ENCODE measurements around the gene SIK2. TPM values are rescaled to one million over a fixed set of nuclear protein-coding genes. Genes with fewer than 3 reads are reported as not detected.

The SIK2 gene
- total and polyA plus RNA-seq, 4 experiments from 2014 or later = 0.04 to 13.8 (median 6.6) TPM

DNA sequence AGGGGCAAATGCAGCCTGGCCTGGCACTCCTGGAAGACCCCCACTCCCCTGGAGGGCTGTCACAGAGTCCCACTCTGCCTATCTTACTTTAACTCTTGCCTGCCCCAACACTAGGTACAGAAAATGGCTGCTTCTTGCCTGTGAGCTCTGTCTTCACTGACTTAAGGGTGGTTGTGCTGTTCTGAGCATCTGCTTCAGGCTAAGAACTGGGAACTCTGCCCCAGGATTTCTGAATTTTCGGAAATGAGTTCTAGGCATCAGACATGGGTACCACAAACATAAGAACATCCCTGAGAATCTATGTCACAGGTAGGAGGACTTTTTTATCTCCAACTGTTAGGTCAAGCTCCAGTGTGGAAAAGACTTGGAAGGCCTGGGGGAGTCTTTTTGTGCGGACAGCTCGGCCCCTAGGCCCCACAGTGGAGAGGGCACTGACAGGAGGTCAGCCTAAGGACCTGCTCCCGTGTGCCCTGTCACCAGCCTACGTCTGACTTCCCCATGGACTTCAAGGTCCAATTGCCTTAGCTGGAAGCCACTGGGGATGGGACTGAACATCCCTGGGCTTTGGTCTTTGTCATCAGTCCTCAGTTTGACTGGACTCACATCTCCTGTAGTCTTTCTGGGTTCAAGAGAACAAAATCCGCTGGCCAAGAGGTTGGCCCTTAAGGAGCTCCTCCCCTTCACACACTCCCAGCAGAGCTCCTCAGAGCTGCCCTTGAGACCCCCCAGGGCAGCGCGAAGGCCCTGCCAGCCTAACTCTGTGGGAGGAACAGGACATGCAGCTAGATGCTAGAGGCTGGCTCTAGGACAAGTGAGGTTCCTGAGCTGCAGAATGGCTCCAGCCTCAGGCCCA lies 132.1 kb downstream of the SIK2 start:
- DNase-seq = no peak
- no peaks in the 10 kb centered on the region for H3K27me3 ChIP-seq (ENCODE audit: insufficient read depth, low read length)
- ChIA-PET CTCF (ENCODE audit: partially characterized antibody) (interaction anchor here (1.2 kb wide), 1 partner anchor 31 kb away, joined by 4 read pairs; no protein-coding TSS in a partner anchor), POLR2A (ENCODE audit: partially characterized antibody) (no interaction called here)
- H3K27ac Mint-ChIP-seq = peak overlapping the region in 2 of 7 donors; percentile 47 to 88
- H3K27me3 Mint-ChIP-seq = no peaks in the 10 kb centered on the region
- peaks cover 5% of the 10 kb centered on the region for H3K36me3 ChIP-seq (ENCODE audit: insufficient read depth, low read length)
- no peak overlapping the region for H3K27ac ChIP-seq (ENCODE audit: low read depth, low read length)
- H3K4me3 ChIP-seq (ENCODE audit: low read length in 2 of 2) = no peak overlapping the region
- H3K9me3 ChIP-seq (ENCODE audit: control insufficient read depth in 1 of 2, low read length in 2 of 2) = no peaks in the 10 kb centered on the region
- peaks cover 0 to 2% (median 0%) of the 10 kb centered on the region in 8 donors for H3K9me3 Mint-ChIP-seq
- peaks cover 0 to 10% (median under 1%) of the 10 kb centered on the region in 4 donors for H3K4me1 Mint-ChIP-seq
- no peak overlapping the region for H3K4me3 Mint-ChIP-seq
- intact Hi-C loops (cut with micrococcal nuclease) = no loop called here
- H3K36me3 Mint-ChIP-seq = peaks cover 8 to 16% of the 10 kb centered on the region in 2 donors
- H3K4me1 ChIP-seq (ENCODE audit: insufficient read depth, low read length) = no peaks in the 10 kb centered on the region

DNA sequence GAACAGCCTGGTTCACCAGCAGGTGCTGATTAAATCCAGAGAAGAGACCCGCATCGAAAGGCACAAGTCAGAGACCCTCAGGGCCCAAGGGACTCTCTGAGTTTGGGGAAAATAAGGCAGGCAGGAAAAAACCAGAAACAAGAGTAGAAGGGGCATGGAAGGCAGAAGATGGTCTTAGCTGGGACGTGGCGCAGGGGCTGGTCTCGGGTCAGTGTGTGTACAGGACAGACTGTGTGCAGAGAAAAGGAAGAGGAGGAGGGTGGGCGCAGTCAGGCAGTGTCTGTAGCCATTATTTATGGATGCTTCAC lies 132.7 kb downstream of the SIK2 start:
- Mint-ChIP-seq H3K27ac (peak overlapping the region in 5 of 7 donors; percentile 25 to 88 (median 72)), H3K4me3 (no peak overlapping the region), H3K27me3 (no peaks in the 10 kb centered on the region), H3K4me1 (peaks cover 0 to 10% (median under 1%) of the 10 kb centered on the region in 4 donors), H3K36me3 (peaks cover 5 to 17% of the 10 kb centered on the region in 2 donors), H3K9me3 (peaks cover 0 to 2% (median 0%) of the 10 kb centered on the region in 8 donors)
- POLR2A ChIA-PET (ENCODE audit: partially characterized antibody) = no interaction called here
- intact Hi-C loops (cut with micrococcal nuclease) = no loop called here
- Histone ChIP-seq H3K9me3 (ENCODE audit: control insufficient read depth in 1 of 2, low read length in 2 of 2) (no peaks in the 10 kb centered on the region), H3K4me3 (ENCODE audit: low read length in 2 of 2) (no peak overlapping the region), H3K27me3 (ENCODE audit: insufficient read depth, low read length) (no peaks in the 10 kb centered on the region), H3K4me1 (ENCODE audit: insufficient read depth, low read length) (no peaks in the 10 kb centered on the region), H3K36me3 (ENCODE audit: insufficient read depth, low read length) (peaks cover 5% of the 10 kb centered on the region), H3K27ac (ENCODE audit: low read depth, low read length) (no peak overlapping the region)
- no peak for DNase-seq
- CTCF ChIA-PET (ENCODE audit: partially characterized antibody) = interaction anchor here (1.2 kb wide), 1 partner anchor 30 kb away, joined by 4 read pairs; no protein-coding TSS in a partner anchor

DNA sequence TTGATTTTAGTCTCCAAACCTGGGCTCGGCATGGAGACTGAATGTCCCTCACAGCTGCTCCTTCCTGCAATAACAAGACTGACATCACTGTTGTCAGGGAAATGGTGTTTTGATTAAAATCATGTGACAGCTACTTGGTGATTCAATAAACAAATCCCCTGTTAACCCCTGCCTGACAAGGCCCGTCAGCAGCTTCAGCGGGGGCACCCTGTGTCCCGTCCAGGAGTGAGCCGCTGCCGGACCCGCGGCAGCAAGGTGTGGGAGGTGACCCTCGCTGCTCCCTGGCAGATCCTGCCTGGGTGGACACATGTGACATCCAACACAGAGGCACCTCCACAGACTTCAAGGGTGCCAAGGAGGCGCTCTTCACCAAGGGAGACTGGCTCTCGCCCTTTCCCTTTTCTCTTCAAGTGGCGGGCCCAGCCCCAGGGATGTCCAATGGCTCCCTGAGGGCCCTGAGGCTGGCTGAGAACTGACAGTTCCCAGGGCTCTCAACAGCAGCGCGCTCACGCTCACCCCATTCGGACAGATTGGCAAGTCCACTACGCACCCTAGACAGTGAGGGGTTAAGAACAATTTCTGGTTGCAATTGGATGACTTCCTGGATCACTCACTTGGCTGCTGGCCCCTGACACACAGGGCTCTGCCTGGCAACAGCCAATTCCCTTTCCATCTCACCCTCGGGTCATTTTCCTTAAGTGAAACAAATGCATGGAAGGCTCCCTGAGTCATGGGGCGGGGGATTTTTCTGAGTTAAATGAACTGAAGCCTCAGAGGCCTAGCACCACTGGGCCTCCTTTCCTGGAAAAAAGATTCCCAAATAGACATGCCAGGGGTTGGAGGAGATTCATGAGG lies 133.2 kb downstream of the SIK2 start:
- Histone ChIP-seq H3K27ac (ENCODE audit: low read depth, low read length) (no peak overlapping the region), H3K9me3 (ENCODE audit: control insufficient read depth in 1 of 2, low read length in 2 of 2) (no peaks in the 10 kb centered on the region), H3K36me3 (ENCODE audit: insufficient read depth, low read length) (peaks cover 5% of the 10 kb centered on the region), H3K4me1 (ENCODE audit: insufficient read depth, low read length) (no peaks in the 10 kb centered on the region), H3K4me3 (ENCODE audit: low read length in 2 of 2) (no peak overlapping the region), H3K27me3 (ENCODE audit: insufficient read depth, low read length) (no peaks in the 10 kb centered on the region)
- POLR2A ChIA-PET (ENCODE audit: partially characterized antibody) = no interaction called here
- peak overlapping the region in 5 of 7 donors; percentile 2 to 88 (median 72) for H3K27ac Mint-ChIP-seq
- CTCF ChIA-PET (ENCODE audit: partially characterized antibody) = interaction anchor here (1.2 kb wide), 1 partner anchor 30 kb away, joined by 4 read pairs; no protein-coding TSS in a partner anchor
- DNase-seq = peak in 2 of 5 donors; percentile 4 to 8
- peaks cover 0 to 2% (median 0%) of the 10 kb centered on the region in 8 donors for H3K9me3 Mint-ChIP-seq
- no peak overlapping the region for H3K4me3 Mint-ChIP-seq
- intact Hi-C loops (cut with micrococcal nuclease) = no loop called here
- H3K36me3 Mint-ChIP-seq = peaks cover 5 to 22% of the 10 kb centered on the region in 2 donors
- H3K4me1 Mint-ChIP-seq = peaks cover 0 to 10% (median under 1%) of the 10 kb centered on the region in 4 donors
- no peaks in the 10 kb centered on the region for H3K27me3 Mint-ChIP-seq

DNA sequence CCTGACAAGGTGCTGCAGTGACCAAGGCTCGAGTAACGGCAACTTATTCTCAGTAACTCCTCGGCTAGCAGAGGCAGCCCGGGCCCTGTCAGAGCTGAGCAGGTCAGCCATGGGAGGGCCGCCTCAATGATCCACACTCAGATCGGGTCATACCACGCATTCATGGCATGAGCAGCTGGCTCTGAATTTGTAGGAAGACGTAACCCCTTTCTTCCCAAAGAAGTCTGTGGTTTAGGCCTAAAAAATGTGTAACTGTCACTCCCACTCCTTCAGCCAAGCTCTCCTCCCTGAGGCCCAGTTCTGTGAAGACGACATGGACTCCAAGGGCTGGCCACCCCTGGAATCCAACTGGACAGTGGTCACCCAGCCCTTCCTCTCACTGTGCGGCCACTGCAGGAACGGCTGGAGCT lies 133.9 kb downstream of the SIK2 start:
- no peaks in the 10 kb centered on the region for H3K4me1 ChIP-seq (ENCODE audit: insufficient read depth, low read length)
- ChIA-PET POLR2A (ENCODE audit: partially characterized antibody) (interaction anchor here (0.8 kb wide), 1 partner anchor 30 kb away, joined by 3 read pairs; the partner anchor contains the start of gene PPP2R1B), CTCF (ENCODE audit: partially characterized antibody) (no interaction called here)
- no peaks in the 10 kb centered on the region for H3K27me3 ChIP-seq (ENCODE audit: insufficient read depth, low read length)
- Mint-ChIP-seq H3K27ac (peak overlapping the region in 3 of 7 donors; percentile 19 to 78 (median 45)), H3K36me3 (peaks cover 11 to 29% of the 10 kb centered on the region in 2 donors), H3K9me3 (peaks cover 0 to 2% (median 0%) of the 10 kb centered on the region in 8 donors), H3K4me1 (peaks cover 0 to 10% (median under 1%) of the 10 kb centered on the region in 4 donors), H3K4me3 (peak overlapping the region in 1 of 8 donors; percentile 29), H3K27me3 (no peaks in the 10 kb centered on the region)
- no peak overlapping the region for H3K27ac ChIP-seq (ENCODE audit: low read depth, low read length)
- H3K9me3 ChIP-seq (ENCODE audit: control insufficient read depth in 1 of 2, low read length in 2 of 2) = no peaks in the 10 kb centered on the region
- no peak for DNase-seq
- intact Hi-C loops (cut with micrococcal nuclease) = no loop called here
- peaks cover 12% of the 10 kb centered on the region for H3K36me3 ChIP-seq (ENCODE audit: insufficient read depth, low read length)
- H3K4me3 ChIP-seq (ENCODE audit: low read length in 2 of 2) = no peak overlapping the region

DNA sequence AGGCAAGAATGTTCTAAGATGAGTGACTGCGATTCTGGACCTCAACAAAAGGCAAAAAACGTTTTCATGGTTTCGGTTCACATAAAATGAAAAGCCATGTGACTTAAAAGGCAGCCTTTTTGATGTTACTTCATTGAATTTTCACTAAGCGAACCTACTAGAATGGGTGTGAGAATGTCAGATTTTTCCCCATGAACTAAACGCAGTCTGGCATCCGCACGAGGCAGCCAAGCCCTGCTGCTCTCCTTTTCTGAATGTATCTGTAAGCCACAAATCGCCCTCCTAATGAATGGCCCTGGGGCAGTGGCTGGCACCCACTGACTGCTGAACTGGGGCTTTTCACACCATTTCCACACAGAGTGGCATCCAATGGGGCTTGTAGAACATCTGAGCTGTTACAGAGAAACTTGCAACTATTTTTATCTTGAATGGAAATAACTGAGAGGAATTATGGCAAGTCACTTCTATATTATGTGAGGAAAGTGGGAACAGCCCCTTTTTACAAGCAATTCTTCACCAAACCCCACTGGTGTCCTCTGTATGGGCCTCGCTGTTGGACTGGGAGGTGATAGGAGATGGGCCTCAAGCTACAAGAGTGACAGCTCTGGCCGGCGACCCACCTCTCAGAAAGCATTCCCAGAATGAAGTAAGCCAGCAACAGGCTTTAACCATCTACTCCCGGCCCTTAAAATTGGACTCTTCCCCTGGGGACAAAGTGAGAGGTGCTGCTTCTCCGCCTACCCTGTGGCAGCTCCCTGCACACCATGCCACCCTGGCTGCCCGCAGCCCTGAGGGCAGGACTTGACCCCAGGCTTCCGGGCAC lies 134.6 kb downstream of the SIK2 start:
- peaks cover 0 to 10% (median under 1%) of the 10 kb centered on the region in 4 donors for H3K4me1 Mint-ChIP-seq
- ChIA-PET CTCF (ENCODE audit: partially characterized antibody) (no interaction called here), POLR2A (ENCODE audit: partially characterized antibody) (interaction anchor here (0.8 kb wide), 1 partner anchor 30 kb away, joined by 3 read pairs; the partner anchor contains the start of gene PPP2R1B)
- peaks cover 0 to 2% (median 0%) of the 10 kb centered on the region in 8 donors for H3K9me3 Mint-ChIP-seq
- Histone ChIP-seq H3K27ac (ENCODE audit: low read depth, low read length) (no peak overlapping the region), H3K36me3 (ENCODE audit: insufficient read depth, low read length) (peaks cover 19% of the 10 kb centered on the region), H3K4me3 (ENCODE audit: low read length in 2 of 2) (no peak overlapping the region), H3K9me3 (ENCODE audit: control insufficient read depth in 1 of 2, low read length in 2 of 2) (no peaks in the 10 kb centered on the region), H3K4me1 (ENCODE audit: insufficient read depth, low read length) (no peaks in the 10 kb centered on the region), H3K27me3 (ENCODE audit: insufficient read depth, low read length) (no peaks in the 10 kb centered on the region)
- no peaks in the 10 kb centered on the region for H3K27me3 Mint-ChIP-seq
- DNase-seq = no peak
- intact Hi-C loops (cut with micrococcal nuclease) = no loop called here
- peak overlapping the region in 1 of 8 donors; percentile 29 for H3K4me3 Mint-ChIP-seq
- peak overlapping the region in 6 of 7 donors; percentile 1 to 78 (median 23) for H3K27ac Mint-ChIP-seq
- peaks cover 18 to 36% of the 10 kb centered on the region in 2 donors for H3K36me3 Mint-ChIP-seq

DNA sequence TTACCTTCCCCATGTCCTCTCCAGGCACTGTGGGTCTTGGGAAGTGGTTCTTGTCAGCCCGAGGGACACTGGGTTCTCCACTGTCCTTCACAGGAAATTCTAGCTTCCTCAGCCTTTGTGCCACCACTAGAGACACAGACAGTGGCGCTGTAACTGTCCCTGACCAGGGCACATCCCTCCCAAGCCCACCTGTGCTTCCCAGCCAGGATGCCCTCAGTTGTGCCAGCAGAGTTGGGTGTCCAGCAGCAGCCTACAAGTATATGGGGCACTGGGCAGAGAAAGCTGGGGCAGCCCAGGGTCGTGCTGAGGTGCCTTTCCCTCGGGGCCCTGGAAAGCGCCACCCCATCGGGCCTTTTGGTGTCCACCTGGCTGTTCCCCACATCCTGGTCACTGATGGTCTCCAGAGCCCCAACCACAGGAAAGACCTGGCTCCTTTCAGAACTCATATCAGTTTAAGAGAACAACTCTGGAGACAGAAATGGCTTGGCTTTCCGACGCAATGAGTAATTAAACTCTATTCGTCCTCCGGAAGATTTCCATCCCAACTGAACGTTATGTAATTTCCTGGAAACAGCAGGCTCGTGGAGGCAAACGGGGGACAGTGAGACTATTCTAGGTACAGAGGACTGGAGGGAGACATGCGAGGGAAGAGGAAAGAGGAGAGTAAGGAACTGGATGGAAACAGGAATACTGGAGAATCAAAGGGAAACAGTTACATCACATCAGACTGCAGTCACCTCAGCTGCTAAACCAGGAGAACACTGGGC lies 135.4 kb downstream of the SIK2 start:
- Histone ChIP-seq H3K27ac (ENCODE audit: low read depth, low read length) (no peak overlapping the region), H3K4me1 (ENCODE audit: insufficient read depth, low read length) (no peaks in the 10 kb centered on the region), H3K27me3 (ENCODE audit: insufficient read depth, low read length) (no peaks in the 10 kb centered on the region), H3K36me3 (ENCODE audit: insufficient read depth, low read length) (peaks cover 21% of the 10 kb centered on the region), H3K4me3 (ENCODE audit: low read length in 2 of 2) (no peak overlapping the region), H3K9me3 (ENCODE audit: control insufficient read depth in 1 of 2, low read length in 2 of 2) (no peaks in the 10 kb centered on the region)
- Mint-ChIP-seq H3K27me3 (no peaks in the 10 kb centered on the region), H3K9me3 (peaks cover 0 to 2% (median 0%) of the 10 kb centered on the region in 8 donors), H3K4me1 (peaks cover 0 to 10% (median under 1%) of the 10 kb centered on the region in 4 donors), H3K36me3 (peaks cover 19 to 41% of the 10 kb centered on the region in 2 donors), H3K27ac (peak overlapping the region in 4 of 7 donors; percentile 18 to 85 (median 50)), H3K4me3 (peak overlapping the region in 1 of 8 donors; percentile 24)
- intact Hi-C loops (cut with micrococcal nuclease) = no loop called here
- CTCF ChIA-PET (ENCODE audit: partially characterized antibody) = no interaction called here
- POLR2A ChIA-PET (ENCODE audit: partially characterized antibody) = no interaction called here
- DNase-seq = no peak

Measured in CD4-positive, alpha-beta memory T cell (primary cell).